Dendritic cell treated with granulocyte-macrophage colony-stimulating factor and Interleukin-4, amounts not matched to agents 40 ng/mL and 50 ng/mL, for 4 days (primary cell): Measurements from ENCODE around the gene SLCO1B1.

Experiments used
- H3K27ac Mint-ChIP-seq: one replicate; pipeline ENCODE4 v1.8.0; 2022; ENCODE audit warnings: mild to moderate bottlenecking, mixed read lengths
- H3K27me3 Mint-ChIP-seq: one replicate; pipeline ENCODE4 v1.8.0; 2022; ENCODE audit warnings: mild to moderate bottlenecking, mixed read lengths
- H3K36me3 Mint-ChIP-seq: one replicate; pipeline ENCODE4 v1.8.0; 2022; ENCODE audit warnings: low read depth, mixed read lengths
- H3K4me1 Mint-ChIP-seq: one replicate; pipeline ENCODE4 v1.8.0; 2022; ENCODE audit warnings: low read depth, mixed read lengths
- H3K4me3 Mint-ChIP-seq: one replicate; pipeline ENCODE4 v1.8.0; 2022; ENCODE audit warnings: mild to moderate bottlenecking, moderate library complexity, mixed read lengths
- H3K9me3 Mint-ChIP-seq: one replicate; pipeline ENCODE4 v1.8.0; 2022; ENCODE audit warnings: mixed read lengths
- intact Hi-C: fragments of 100-400 bp; cut with micrococcal nuclease; formaldehyde crosslinking; loops from one replicate; pipeline ENCODE4 v1.15.0; 2022

SLCO1B1 gene

DNA sequence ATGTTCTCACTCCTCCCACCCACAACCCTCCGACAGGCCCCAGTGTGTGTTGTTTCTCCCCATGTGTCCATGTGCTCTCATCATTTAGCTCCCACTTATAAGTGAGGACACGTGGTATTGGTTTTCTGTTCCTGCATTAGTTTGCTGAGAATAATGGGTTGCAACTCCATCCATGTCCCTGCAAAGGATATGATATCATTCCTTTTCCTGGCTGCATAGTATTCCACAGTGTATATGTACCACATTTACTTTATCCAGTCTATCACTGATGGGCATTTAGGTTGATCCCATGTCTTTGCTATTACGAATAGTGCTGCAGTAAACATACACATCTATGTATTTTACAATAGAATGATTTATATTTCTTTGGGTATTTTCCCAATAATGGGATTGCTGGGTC, 126.2 kb downstream of the SLCO1B1 start:
- Mint-ChIP-seq H3K27ac (no peak overlapping the region), H3K4me3 (no peak overlapping the region), H3K9me3 (peaks cover 11% of the 10 kb centered on the region), H3K27me3 (no peaks in the 10 kb centered on the region), H3K36me3 (no peaks in the 10 kb centered on the region), H3K4me1 (no peaks in the 10 kb centered on the region)
- intact Hi-C loops: no loop called here

DNA sequence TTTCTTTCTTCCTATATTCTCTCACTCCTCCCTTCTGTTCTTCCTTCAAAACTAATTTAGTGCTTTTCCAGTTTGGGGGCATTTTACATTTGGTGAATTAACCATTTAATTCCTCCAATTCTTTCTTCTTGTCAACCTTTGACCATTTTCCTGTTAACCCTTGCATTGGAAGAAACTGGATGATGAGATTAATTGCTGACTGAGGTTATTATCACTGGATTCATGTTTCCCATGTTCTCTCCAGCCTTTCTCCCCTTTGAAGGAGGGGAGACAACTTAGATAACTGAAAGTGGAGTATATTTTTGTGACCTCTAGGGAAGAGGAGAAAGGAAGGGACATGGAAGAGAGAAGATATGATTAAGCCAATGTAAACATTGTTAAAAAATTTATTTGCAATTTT, 133.2 kb downstream of the SLCO1B1 start:
- Mint-ChIP-seq H3K36me3 (no peaks in the 10 kb centered on the region), H3K4me1 (no peaks in the 10 kb centered on the region), H3K4me3 (no peak overlapping the region), H3K9me3 (peaks cover 23% of the 10 kb centered on the region), H3K27me3 (no peaks in the 10 kb centered on the region), H3K27ac (no peak overlapping the region)
- intact Hi-C loops: no loop called here

DNA sequence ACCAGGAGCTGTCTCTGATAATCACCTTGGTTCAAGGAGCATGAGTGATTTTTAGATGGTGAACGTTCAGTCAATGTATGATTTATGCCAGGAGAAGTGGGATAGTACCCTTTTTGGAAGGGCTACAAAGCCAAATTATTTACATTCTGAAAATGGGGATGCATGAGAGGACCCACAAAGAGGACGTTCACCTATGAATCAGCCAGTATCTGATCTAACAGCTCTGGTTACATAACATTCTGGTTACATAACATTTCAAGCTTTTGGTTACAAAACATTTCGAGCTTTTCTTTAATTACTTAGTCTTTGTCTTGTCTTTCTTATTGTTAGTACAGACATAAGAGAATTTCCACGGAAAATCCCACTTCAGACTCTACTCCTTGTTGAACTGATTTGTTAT, 134.9 kb downstream of the SLCO1B1 start:
- Mint-ChIP-seq H3K27me3 (no peaks in the 10 kb centered on the region), H3K36me3 (no peaks in the 10 kb centered on the region), H3K4me3 (no peak overlapping the region), H3K9me3 (peaks cover 13% of the 10 kb centered on the region), H3K27ac (no peak overlapping the region), H3K4me1 (no peaks in the 10 kb centered on the region)
- intact Hi-C loops: no loop called here

DNA sequence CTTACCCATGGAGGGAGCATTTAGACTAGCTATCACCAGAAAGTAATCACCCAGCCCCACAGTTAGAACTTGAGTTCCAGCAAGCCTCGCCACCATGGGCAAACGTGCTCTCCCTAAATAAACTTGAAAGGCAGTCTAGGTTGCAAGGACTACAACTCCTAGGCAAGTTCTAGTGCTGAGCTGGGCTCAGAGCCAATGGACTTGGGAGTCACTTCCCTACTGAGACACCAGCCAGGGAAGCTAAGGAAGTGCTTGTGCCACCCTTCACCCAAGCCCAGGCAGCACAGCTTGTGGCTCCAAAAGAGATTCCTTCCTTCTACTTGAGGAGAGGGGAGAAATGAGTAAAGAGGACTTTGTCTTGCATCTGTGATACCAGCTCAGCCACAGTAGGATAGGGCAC, 145.8 kb downstream of the SLCO1B1 start:
- H3K36me3 Mint-ChIP-seq: no peaks in the 10 kb centered on the region
- peaks cover 6% of the 10 kb centered on the region for H3K9me3 Mint-ChIP-seq

More for the DNA sequence above, 145.8 kb downstream of the SLCO1B1 start:
- Mint-ChIP-seq H3K4me3 (no peak overlapping the region), H3K4me1 (no peaks in the 10 kb centered on the region), H3K27ac (no peak overlapping the region), H3K27me3 (peaks cover 4% of the 10 kb centered on the region)
- intact Hi-C loops: no loop called here
